ENCODE results near the gene S100A4.

- TF ChIP-seq TEAD4 (CRISPR knock-in tag; IDR thresholded peaks at IDR 0.05) = no peak
- TF ChIP-seq, protein P1, sequence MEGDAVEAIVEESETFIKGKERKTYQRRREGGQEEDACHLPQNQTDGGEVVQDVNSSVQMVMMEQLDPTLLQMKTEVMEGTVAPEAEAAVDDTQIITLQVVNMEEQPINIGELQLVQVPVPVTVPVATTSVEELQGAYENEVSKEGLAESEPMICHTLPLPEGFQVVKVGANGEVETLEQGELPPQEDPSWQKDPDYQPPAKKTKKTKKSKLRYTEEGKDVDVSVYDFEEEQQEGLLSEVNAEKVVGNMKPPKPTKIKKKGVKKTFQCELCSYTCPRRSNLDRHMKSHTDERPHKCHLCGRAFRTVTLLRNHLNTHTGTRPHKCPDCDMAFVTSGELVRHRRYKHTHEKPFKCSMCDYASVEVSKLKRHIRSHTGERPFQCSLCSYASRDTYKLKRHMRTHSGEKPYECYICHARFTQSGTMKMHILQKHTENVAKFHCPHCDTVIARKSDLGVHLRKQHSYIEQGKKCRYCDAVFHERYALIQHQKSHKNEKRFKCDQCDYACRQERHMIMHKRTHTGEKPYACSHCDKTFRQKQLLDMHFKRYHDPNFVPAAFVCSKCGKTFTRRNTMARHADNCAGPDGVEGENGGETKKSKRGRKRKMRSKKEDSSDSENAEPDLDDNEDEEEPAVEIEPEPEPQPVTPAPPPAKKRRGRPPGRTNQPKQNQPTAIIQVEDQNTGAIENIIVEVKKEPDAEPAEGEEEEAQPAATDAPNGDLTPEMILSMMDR (IDR thresholded peaks at IDR 0.05) = no peak
- TF ChIP-seq, protein P2, sequence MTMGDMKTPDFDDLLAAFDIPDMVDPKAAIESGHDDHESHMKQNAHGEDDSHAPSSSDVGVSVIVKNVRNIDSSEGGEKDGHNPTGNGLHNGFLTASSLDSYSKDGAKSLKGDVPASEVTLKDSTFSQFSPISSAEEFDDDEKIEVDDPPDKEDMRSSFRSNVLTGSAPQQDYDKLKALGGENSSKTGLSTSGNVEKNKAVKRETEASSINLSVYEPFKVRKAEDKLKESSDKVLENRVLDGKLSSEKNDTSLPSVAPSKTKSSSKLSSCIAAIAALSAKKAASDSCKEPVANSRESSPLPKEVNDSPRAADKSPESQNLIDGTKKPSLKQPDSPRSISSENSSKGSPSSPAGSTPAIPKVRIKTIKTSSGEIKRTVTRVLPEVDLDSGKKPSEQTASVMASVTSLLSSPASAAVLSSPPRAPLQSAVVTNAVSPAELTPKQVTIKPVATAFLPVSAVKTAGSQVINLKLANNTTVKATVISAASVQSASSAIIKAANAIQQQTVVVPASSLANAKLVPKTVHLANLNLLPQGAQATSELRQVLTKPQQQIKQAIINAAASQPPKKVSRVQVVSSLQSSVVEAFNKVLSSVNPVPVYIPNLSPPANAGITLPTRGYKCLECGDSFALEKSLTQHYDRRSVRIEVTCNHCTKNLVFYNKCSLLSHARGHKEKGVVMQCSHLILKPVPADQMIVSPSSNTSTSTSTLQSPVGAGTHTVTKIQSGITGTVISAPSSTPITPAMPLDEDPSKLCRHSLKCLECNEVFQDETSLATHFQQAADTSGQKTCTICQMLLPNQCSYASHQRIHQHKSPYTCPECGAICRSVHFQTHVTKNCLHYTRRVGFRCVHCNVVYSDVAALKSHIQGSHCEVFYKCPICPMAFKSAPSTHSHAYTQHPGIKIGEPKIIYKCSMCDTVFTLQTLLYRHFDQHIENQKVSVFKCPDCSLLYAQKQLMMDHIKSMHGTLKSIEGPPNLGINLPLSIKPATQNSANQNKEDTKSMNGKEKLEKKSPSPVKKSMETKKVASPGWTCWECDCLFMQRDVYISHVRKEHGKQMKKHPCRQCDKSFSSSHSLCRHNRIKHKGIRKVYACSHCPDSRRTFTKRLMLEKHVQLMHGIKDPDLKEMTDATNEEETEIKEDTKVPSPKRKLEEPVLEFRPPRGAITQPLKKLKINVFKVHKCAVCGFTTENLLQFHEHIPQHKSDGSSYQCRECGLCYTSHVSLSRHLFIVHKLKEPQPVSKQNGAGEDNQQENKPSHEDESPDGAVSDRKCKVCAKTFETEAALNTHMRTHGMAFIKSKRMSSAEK (CRISPR knock-in tag; IDR thresholded peaks at IDR 0.05; ENCODE audit: borderline replicate concordance) = no peak
Measured at GRCh38 chr1:153573351-153573750, 27.7 kb upstream of the S100A4 start.

Data from WTC11 (cell line).